Activated CD8-positive, alpha-beta memory T cell treated with anti-CD3 and anti-CD28 coated beads, Interleukin-2, amount 50 U/mL, for 48 hours (primary cell): Measurements from ENCODE around the gene RSPH6A.

ENCODE experiments used
- DNase-seq: peaks from one replicate; pipeline ENCODE4 v3.0.0-alpha.2; 2020

The RSPH6A gene

GRCh38 chr19:45824531-45825262 is 9.6 kb upstream of the RSPH6A start:
- no peak for DNase-seq

DNA sequence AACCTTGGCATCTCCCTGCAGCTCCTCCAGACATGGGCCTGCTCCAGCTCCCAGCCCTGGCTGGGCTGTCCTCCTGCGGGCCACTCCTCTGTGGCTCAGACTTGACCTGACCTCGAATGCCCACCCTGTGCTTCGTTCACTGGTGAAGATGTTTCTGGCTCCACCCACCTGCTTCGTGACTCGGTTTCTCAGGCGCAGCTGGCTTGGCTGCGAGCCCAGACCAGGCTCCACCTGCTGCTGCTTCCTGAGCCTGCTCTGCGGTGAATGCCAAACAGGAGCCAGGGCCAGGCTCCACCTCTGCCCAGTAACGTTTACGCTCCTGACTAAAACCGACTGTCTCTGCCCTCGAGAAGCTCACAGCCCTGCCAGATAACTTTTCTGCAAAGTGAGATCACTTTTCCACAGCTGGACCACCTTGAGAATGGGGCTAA is 8.9 kb upstream of the RSPH6A start:
- no peak for DNase-seq

- no peak for DNase-seq
Measured at GRCh38 chr19:45823182-45823581, 8.1 kb upstream of the RSPH6A start.

- DNase-seq: no peak
Measured at GRCh38 chr19:45822716-45823115, 7.6 kb upstream of the RSPH6A start.

DNA sequence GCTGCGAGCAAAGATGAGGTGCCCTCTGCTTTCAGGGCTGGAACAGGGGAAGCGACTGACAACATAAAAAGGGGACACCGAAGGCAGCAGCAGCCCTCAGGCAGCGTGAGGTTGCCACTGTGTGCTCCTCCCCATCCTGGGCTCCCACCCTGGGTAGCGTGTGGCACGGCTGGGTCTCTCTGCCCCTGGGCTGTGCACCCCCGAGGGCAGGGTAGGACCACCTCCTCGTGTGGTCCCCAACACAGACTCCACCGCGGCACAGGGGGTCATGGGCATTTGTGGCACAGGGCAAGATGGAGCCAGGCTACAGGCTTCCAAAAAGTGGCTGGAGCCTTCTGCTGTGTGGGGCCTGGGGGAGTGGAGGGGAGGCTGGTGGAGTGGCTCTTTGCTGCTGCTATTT is 6.5 kb upstream of the RSPH6A start:
- DNase-seq: no peak

GRCh38 chr19:45821103-45821521 is 6.0 kb upstream of the RSPH6A start:
- no peak for DNase-seq

- no peak for DNase-seq
Measured at GRCh38 chr19:45820413-45821102, 5.5 kb upstream of the RSPH6A start.

- DNase-seq: no peak
Measured at GRCh38 chr19:45819769-45820168, 4.7 kb upstream of the RSPH6A start.

GRCh38 chr19:45817725-45818301 is 2.7 kb upstream of the RSPH6A start:
- DNase-seq: no peak

DNA sequence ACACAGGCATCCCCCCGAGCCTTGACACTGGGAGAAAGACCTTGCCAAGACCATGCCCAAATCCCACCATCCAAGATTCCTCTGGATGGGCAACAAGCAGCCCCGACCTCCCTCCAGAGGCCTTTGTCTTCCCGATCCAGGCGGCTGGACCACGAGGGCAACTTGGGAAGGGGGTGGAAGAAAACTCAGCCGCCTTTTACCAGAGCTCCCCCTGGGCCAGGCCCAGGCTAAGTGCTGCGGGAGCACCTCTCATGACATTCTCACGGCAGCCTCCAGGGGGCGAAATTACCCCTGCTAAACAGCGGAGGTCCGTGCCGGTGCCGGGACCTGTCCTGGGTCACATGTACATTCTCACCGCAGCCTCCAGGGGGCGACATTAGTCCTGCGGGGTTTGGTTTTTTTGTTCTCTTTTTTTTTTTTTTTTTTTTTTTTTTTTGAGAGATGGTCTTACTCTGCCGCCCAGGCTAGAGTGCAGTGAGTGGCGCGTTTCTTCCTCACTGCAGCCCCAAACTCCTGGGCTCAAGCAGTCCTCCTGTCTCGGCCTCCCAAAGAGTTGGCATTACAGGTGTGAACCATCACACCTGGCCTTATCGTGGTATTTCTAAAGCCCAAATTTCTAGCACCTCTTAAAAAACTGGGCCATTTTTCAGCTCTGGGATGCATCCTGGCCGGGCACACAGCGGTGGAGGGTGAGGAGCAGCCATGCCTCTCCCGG is 2.1 kb upstream of the RSPH6A start:
- DNase-seq: peak; percentile 99

GRCh38 chr19:45816236-45817009 is 1.3 kb upstream of the RSPH6A start:
- no peak for DNase-seq

GRCh38 chr19:45815481-45816216 is 541 bp upstream of the RSPH6A start:
- DNase-seq: no peak

DNA sequence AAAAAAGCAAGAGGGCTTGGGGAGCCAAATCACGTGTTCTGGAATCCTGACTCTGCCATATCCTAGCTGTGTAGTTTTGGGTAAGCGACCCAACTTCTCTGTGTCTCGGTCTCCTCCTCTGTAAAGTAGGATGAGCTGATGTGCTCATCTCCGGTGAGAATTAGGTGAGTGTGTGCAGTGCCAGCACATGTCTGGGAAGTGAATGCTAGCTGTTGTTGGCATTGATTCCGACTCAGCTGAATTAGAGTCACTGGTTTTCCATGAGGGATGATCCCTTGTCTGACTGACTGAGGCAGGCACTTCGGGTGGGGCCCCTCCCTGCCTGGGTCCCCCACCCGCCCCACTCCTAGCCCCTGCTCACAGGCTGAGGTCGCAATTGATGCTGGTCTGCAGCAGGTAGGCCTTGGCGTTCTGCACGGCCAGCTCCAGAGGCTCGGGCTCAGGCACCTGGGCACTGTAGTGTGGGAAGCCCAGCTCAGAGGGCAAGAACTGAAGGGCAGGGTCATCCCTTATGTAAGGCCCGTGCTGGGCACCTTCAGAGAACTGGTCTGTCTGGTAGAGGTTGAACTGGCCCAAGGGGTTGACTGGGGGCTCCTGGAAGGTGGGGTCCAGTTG is 835 bp downstream of the RSPH6A start:
- no peak for DNase-seq

GRCh38 chr19:45812297-45812696 is 2.8 kb downstream of the RSPH6A start:
- no peak for DNase-seq

GRCh38 chr19:45809643-45810159 is 5.4 kb downstream of the RSPH6A start:
- no peak for DNase-seq

DNA sequence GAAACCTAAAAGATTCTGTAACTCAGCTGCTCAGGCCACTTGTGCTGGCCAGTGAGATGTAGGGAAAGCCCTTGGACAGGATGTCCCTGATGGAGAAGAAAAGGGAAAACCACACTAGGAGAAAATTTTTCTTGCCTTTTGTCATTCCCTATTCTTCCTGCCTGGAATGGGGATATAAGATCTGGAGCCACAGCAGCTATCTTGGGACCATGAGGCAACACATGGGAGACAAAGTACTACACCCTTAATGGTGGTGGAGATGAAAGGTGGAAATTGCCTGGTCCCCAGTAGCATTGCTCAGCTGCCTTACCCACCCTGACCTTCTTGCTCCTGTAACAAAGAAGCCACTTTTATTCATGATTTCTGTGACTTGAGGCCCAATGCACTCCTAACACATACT is 9.4 kb downstream of the RSPH6A start:
- no peak for DNase-seq

GRCh38 chr19:45804959-45805230 is 10.2 kb downstream of the RSPH6A start:
- DNase-seq: no peak

DNA sequence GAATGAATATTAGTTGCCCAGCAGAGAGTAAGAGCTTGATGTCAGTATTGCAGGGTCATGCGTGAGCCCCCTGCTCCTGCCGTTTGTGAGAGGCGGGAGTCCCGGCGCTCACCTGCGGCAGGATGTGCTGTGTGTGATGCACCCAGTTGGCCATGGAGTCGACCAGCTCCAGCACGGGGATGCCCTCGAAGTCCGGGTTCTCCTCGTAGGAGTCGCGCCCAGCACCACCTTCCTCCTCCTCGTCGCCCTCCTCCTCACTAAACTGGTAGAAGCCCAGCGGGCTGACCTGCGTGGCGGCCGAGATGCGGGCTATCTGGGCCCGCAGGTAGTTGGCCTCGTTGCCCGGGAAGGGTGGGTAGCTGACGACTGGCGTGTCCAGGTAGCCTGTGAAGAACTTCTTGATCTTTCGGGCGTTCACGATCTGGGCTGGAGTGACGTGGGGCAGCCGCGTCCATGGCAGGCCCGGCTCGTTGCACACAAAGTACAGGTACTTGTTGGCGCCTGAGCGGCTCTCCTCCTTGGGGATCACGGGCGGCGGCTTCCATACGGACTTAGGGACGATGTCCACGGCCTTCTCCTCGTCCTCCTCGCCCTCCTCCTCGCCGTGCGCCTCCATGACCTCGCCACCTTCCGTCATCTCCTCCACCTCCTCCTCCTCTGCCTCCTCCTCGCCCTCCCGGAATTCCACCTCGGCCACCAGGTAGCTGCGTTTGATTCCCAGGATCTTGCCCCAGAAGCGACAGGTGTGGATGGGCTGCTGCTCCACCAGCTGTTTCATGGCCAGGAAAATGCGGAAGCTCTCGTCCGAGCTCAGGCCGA is 10.8 kb downstream of the RSPH6A start:
- DNase-seq: no peak

DNA sequence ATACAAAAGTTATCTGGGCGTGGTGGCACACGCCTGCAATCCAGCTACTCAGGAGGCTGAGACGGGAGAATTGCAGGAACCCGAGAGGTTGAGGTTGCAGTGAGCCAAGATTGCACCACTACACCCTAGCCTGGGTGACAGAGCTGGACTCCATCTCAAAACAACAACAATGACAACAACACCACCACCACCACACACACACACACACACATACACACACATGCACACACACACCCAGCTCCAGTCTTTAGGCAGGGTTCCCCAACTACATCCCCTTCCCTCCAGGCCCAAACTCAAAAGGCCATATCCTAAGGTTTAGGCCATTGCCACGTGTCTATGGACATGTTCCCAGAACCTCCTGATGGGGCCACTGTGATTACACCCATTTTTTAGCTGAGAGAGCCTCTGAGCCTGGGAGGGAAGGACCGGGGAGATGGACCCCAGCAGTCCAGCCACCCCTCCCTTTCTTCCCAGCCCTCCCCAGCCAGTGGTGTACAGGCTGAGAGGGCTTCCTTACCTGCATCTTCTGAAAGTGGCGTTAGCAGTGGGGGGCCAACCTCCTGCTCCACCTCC is 13.4 kb downstream of the RSPH6A start:
- DNase-seq: no peak

DNA sequence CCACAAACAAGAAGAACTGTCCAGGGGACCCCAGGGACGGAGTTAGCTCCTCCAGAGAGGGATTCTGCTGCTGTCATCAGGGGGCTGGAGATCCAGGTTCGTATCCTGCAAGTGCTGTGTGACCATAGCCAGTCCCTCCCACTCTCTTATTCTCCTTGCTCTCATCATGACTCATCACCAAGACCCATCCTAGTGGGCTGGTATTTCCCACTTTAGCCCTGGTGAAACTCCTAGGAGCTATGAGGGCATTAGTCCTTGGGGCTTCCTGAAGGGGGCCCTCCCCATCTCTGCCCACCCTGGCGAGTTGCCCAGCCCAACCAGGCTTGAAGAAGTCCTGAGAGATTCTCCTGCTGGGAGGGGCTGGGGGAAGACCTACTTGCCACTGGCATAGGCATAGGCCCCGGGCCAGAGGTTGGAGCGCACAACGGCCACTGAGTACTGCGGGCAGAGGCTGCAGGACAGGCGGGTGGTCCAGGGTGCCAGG is 15.0 kb downstream of the RSPH6A start:
- no peak for DNase-seq
